GM12878 (cell line): ENCODE data around the gene UBXN11. TPM values are rescaled to one million over a fixed set of nuclear protein-coding genes. Genes with fewer than 3 reads are reported as not detected.

Experiments
- ATAC-seq: fragments of 200-7000 bp; cut with Tn5 transposase; 3 replicates; pipeline ENCODE4 v1.9.1; 2020; ENCODE audit warnings: mild to moderate bottlenecking, moderate library complexity
- BruUV-seq: library from RNA; stranded (reverse); fragments of 400-500 nt; replicated peaks from 2 replicates; lab custom pipeline; 2021; lab: Mats Ljungman, UMichigan
- CTCF ChIA-PET: fragments of 300-600 bp; sonication (Branson Sonifier 250); formaldehyde crosslinking; extraction: SDS; loops from one replicate; lab custom pipeline; 2021; ENCODE audit warnings: inconsistent platforms; lab: Yijun Ruan, JAX
- POLR2A ChIA-PET: fragments of 350-600 bp; formaldehyde crosslinking; extraction: SDS; loops from one replicate; lab custom pipeline; 2021; ENCODE audit warnings: inconsistent platforms; lab: Charles Lee
- RAD21 ChIA-PET: fragments of 300-600 bp; sonication (Branson Sonifier 250); formaldehyde crosslinking; loops from one replicate; lab custom pipeline; 2023; ENCODE audit warnings: antibody characterized with exemption; ENCODE audit not compliant: unreplicated experiment; lab: Charles Lee
- SMC1A ChIA-PET: fragments of 300-600 bp; sonication (Branson Sonifier 250); formaldehyde crosslinking; loops from one replicate; lab custom pipeline; 2023; ENCODE audit not compliant: unreplicated experiment, uncharacterized antibody; lab: Charles Lee
- DNase-seq: peaks from one replicate; pipeline ENCODE4 v3.0.0-alpha.2; 2011; ENCODE audit warnings: low read depth, low spot score
- FAIRE-seq: peaks from 3 replicates; lab custom pipeline; 2011; peaks lifted over from hg19 to GRCh38; lab: Jason Lieb, UNC
- H2AFZ ChIP-seq: 2 replicates; pipeline ENCODE4 v1.6.0; 2011; ENCODE audit warnings: low read depth, low read length, control low read depth; ENCODE audit not compliant: control insufficient read depth
- H3K27ac ChIP-seq: 2 replicates; pipeline ENCODE4 v1.5.1; 2011; ENCODE audit warnings: control low read depth; ENCODE audit not compliant: control insufficient read depth, insufficient read depth
- H3K27me3 ChIP-seq, 2 experiments: replicated peaks in 1 of 2; 2 replicates each; pipeline versions ENCODE4 v1.6.0 to v1.6.1; 2011; ENCODE audit warnings: low read length in 1 of 2; ENCODE audit not compliant: control insufficient read depth in 2 of 2, insufficient read depth in 2 of 2
- H3K36me3 ChIP-seq, 2 experiments: 2 replicates each; pipeline ENCODE4 v1.5.1; 2011; ENCODE audit warnings: low read length in 1 of 2; ENCODE audit not compliant: control insufficient read depth in 2 of 2, insufficient read depth in 2 of 2
- H3K4me1 ChIP-seq: 2 replicates; pipeline ENCODE4 v1.6.1; 2011; ENCODE audit warnings: mild to moderate bottlenecking, low read length, moderate library complexity, mixed read lengths; ENCODE audit not compliant: control insufficient read depth, insufficient read depth
- H3K4me2 ChIP-seq: 2 replicates; pipeline ENCODE4 v1.6.0; 2011; ENCODE audit warnings: control low read depth; ENCODE audit not compliant: control insufficient read depth, insufficient read depth
- H3K4me3 ChIP-seq: fragments of 200-600 bp; sonication (generic); 2 replicates; pipeline ENCODE4 v1.5.1; 2016
- H3K79me2 ChIP-seq: 2 replicates; pipeline ENCODE4 v1.6.0; 2011; ENCODE audit warnings: low read length; ENCODE audit not compliant: control insufficient read depth, insufficient read depth
- H3K9ac ChIP-seq: 2 replicates; pipeline ENCODE4 v1.8.0; 2011; ENCODE audit warnings: low read length, control low read depth, mixed read lengths; ENCODE audit not compliant: control insufficient read depth, insufficient read depth
- H3K9me3 ChIP-seq: replicated peaks from 3 replicates; pipeline ENCODE4 v1.5.1; 2011; ENCODE audit warnings: mild to moderate bottlenecking, low read length; ENCODE audit not compliant: control insufficient read depth, insufficient read depth
- H4K20me1 ChIP-seq: 2 replicates; pipeline ENCODE4 v1.6.0; 2011; ENCODE audit not compliant: control insufficient read depth, insufficient read depth
- BACH1 ChIP-seq: fragments of 450-650 bp; IDR thresholded peaks from 2 replicates; pipeline ENCODE4 v1.6.1; 2017; ENCODE audit warnings: mild to moderate bottlenecking, borderline replicate concordance
- CTCF ChIP-seq, 3 experiments: IDR thresholded peaks in 2 of 3; conservative IDR thresholded peaks in 1 of 3; 2 replicates each; pipeline ENCODE4 v1.5.1; 2011; ENCODE audit warnings: low read depth in 3 of 3, low read length in 3 of 3, mild to moderate bottlenecking in 3 of 3, control low read depth in 2 of 3, moderate library complexity in 2 of 3, inconsistent platforms in 1 of 3, mixed read lengths in 1 of 3; ENCODE audit not compliant: control insufficient read depth in 2 of 3, insufficient read depth in 1 of 3; ENCODE audit errors: extremely low read depth in 1 of 3
- FOS ChIP-seq: IDR thresholded peaks from 3 replicates; pipeline ENCODE4 v1.6.1; 2011; ENCODE audit warnings: borderline replicate concordance; ENCODE audit not compliant: insufficient read length; ENCODE audit errors: extremely low read depth
- GATAD2B ChIP-seq: fragments of 450-650 bp; conservative IDR thresholded peaks from 2 replicates; pipeline ENCODE4 v1.6.1; 2017; ENCODE audit warnings: low read depth, mild to moderate bottlenecking, moderate library complexity
- HDGF ChIP-seq: fragments of 450-650 bp; IDR thresholded peaks from 2 replicates; pipeline ENCODE4 v1.6.1; 2016; ENCODE audit warnings: antibody characterized with exemption
- IRF4 ChIP-seq: IDR thresholded peaks from 2 replicates; pipeline ENCODE4 v1.6.1; 2011; ENCODE audit warnings: low read depth, low read length
- MTA2 ChIP-seq: fragments of 450-650 bp; IDR thresholded peaks from 2 replicates; pipeline ENCODE4 v1.6.1; 2016; ENCODE audit warnings: low read depth, mild to moderate bottlenecking, moderate library complexity
- NFYB ChIP-seq: IDR thresholded peaks from 2 replicates; pipeline ENCODE4 v1.6.1; 2011; ENCODE audit warnings: low read depth, mild to moderate bottlenecking, low read length, improper control_type of control experiment, moderate library complexity; ENCODE audit not compliant: insufficient read depth
- NR2C2 ChIP-seq: IDR thresholded peaks from 2 replicates; pipeline ENCODE4 v1.6.1; 2011; ENCODE audit warnings: borderline replicate concordance, low read depth; ENCODE audit not compliant: control insufficient read depth, insufficient read length
- POLR2AphosphoS2 ChIP-seq: IDR thresholded peaks from 2 replicates; pipeline ENCODE4 v1.6.1; 2011; ENCODE audit warnings: low read depth, mild to moderate bottlenecking, low read length, improper control_type of control experiment, moderate library complexity
- SMAD1 ChIP-seq: fragments of 450-650 bp; IDR thresholded peaks from 2 replicates; pipeline ENCODE4 v1.6.1; 2018; ENCODE audit warnings: mild to moderate bottlenecking, low read depth; ENCODE audit not compliant: partially characterized antibody
- SMAD5 ChIP-seq: IDR thresholded peaks from 2 replicates; pipeline ENCODE4 v1.6.1; 2016; ENCODE audit warnings: antibody characterized with exemption, low read depth
- SPI1 ChIP-seq: IDR thresholded peaks from 2 replicates; pipeline ENCODE4 v1.6.1; 2011; ENCODE audit warnings: low read depth, mild to moderate bottlenecking, low read length, moderate library complexity, borderline replicate concordance; ENCODE audit not compliant: insufficient read depth
- SREBF2 ChIP-seq: IDR thresholded peaks from 2 replicates; pipeline ENCODE4 v1.6.1; 2012; ENCODE audit warnings: mild to moderate bottlenecking, low read length
- YY1 ChIP-seq: IDR thresholded peaks from 2 replicates; pipeline ENCODE4 v1.6.1; 2011; ENCODE audit warnings: low read depth, mild to moderate bottlenecking, low read length
- ZNF274 ChIP-seq: IDR thresholded peaks from one replicate; pipeline ENCODE4 v1.8.0; 2011; ENCODE audit not compliant: insufficient read length, insufficient read depth
- WGBS: methylation state at CpG from one replicate; pipeline ENCODE4 v1.1.6; 2016; ENCODE audit warnings: low lambda C conversion rate; ENCODE audit not compliant: insufficient replicate concordance, insufficient coverage; ENCODE audit errors: missing lambda C conversion rate; 5-methylcytosine and 5-hydroxymethylcytosine counted together
- in situ Hi-C: fragments of 300-500 bp; cut with MboI; formaldehyde crosslinking; loops from 9 replicates; pipeline ENCODE4 v1.14.3; 2018; ENCODE audit warnings: mixed read lengths
- intact Hi-C: fragments of 100-400 bp; cut with micrococcal nuclease; formaldehyde crosslinking; loops from one replicate; pipeline ENCODE4 v1.14.2; 2022; ENCODE audit not compliant: unreplicated experiment
- polyA plus RNA-seq, 11 experiments: library from polyadenylated mRNA; depleted of rRNA in 4 of 11; unstranded in 6 of 11; stranded (reverse) in 5 of 11; fragments of >200 nt; fragmentation: Nextera tagmentation in 4 of 11; fragmentation: Illumina TruSeq in 1 of 11; extraction: Ambion mirVana in 4 of 11; extraction: Trizol in 1 of 11; gene quantifications; 1 replicate in 1 of 11; 2 replicates in 10 of 11; pipeline versions ENCODE4 v1.2.1 to v1.2.3, GENCODE V29; 2011 to 2016; ENCODE audit warnings: inconsistent platforms in 2 of 11, missing spikeins in 2 of 11, low read depth in 1 of 11
- total RNA-seq, 4 experiments: library from RNA; depleted of rRNA in 3 of 4; stranded (reverse); fragments of >200 nt in 3 of 4; fragmentation: Illumina TruSeq in 1 of 4; extraction: Trizol in 1 of 4; gene quantifications; 2 replicates each; pipeline versions ENCODE4 v1.2.1 to v1.2.3, GENCODE V29; 2013 to 2021
- TF ChIP-seq, protein P1 (sequence below): fragments of 450-650 bp; formaldehyde crosslinking; IDR thresholded peaks from 2 replicates; pipeline ENCODE4 v1.5.0; 2022; ENCODE audit warnings: mild to moderate bottlenecking, missing genetic modification characterization

UBXN11 gene
- total and polyA plus RNA-seq, 10 of the 15 experiments (the other 5 are each of a cell fraction or from before 2014, with no cell fraction given): 0.32 to 34.4 (median 9.6) TPM

GRCh38 chr1:26279456-26280332 is 26.7 kb downstream of the UBXN11 start, which contains the start of gene SH3BGRL3:
SH3BGRL3 (plus strand) TSS chr1:26280086; CDS start chr1:26280156, 70 bp downstream.
- Histone ChIP-seq H3K36me3 (peaks cover 14 to 19% of the 10 kb centered on the region in 2 experiments), H3K27ac (peak within 1 kb of the TSS; percentile 87), H3K9me3 (no peaks in the 10 kb centered on the region), H3K9ac (peak within 1 kb of the TSS; percentile 91), H3K4me3 (peak within 1 kb of the TSS; percentile 88), H3K79me2 (peaks cover 26% of the 10 kb centered on the region), H3K4me2 (peak within 1 kb of the TSS; percentile 98), H2AFZ (peak within 1 kb of the TSS; percentile 92), H3K27me3 (no peaks in the 10 kb centered on the region), H4K20me1 (no peaks in the 10 kb centered on the region), H3K4me1 (peaks cover 53% of the 10 kb centered on the region)
- BruUV-seq: no TSS peak
- ChIA-PET CTCF (interaction anchor here (0.6 to 18.0 kb wide), 13 partner anchors 9 to 162 kb away, joined by 3 to 879 read pairs (median 5); partner anchors contain the start of genes CD52, CEP85 and ZNF593), RAD21 (interaction anchor here (0.7 to 8.9 kb wide), 8 partner anchors 9 to 137 kb away, joined by 3 to 113 read pairs (median 4); partner anchors contain the start of genes CD52 and ZNF593), SMC1A (interaction anchor here (0.6 to 9.1 kb wide), 7 partner anchors 9 to 243 kb away, joined by 3 to 119 read pairs (median 4); partner anchors contain the start of genes CD52 and ZNF593OS), POLR2A (interaction anchor here (1.1 to 3.5 kb wide), 5 partner anchors 9 to 99 kb away, joined by 3 to 31 read pairs (median 5); partner anchors contain the start of gene CD52)
- DNase-seq (no peak), FAIRE-seq (no peak), ATAC-seq (peak; percentile 92)
- WGBS: 1% methylated on average over 59 of the region's 66 CpGs
- intact Hi-C loops (no loop called here), in situ Hi-C loops (no loop called here)
- 0 out of 2 replicates have a peak, but pooled peaks have one; percentile 6 for TF ChIP-seq YY1
- TF ChIP-seq ZNF274: no peak
- TF ChIP-seq, protein P1, sequence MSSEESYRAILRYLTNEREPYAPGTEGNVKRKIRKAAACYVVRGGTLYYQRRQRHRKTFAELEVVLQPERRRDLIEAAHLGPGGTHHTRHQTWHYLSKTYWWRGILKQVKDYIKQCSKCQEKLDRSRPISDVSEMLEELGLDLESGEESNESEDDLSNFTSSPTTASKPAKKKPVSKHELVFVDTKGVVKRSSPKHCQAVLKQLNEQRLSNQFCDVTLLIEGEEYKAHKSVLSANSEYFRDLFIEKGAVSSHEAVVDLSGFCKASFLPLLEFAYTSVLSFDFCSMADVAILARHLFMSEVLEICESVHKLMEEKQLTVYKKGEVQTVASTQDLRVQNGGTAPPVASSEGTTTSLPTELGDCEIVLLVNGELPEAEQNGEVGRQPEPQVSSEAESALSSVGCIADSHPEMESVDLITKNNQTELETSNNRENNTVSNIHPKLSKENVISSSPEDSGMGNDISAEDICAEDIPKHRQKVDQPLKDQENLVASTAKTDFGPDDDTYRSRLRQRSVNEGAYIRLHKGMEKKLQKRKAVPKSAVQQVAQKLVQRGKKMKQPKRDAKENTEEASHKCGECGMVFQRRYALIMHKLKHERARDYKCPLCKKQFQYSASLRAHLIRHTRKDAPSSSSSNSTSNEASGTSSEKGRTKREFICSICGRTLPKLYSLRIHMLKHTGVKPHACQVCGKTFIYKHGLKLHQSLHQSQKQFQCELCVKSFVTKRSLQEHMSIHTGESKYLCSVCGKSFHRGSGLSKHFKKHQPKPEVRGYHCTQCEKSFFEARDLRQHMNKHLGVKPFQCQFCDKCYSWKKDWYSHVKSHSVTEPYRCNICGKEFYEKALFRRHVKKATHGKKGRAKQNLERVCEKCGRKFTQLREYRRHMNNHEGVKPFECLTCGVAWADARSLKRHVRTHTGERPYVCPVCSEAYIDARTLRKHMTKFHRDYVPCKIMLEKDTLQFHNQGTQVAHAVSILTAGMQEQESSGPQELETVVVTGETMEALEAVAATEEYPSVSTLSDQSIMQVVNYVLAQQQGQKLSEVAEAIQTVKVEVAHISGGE (CRISPR knock-in tag): no peak
- no peak for TF ChIP-seq SMAD1
- TF ChIP-seq BACH1: peak; percentile 85
- TF ChIP-seq GATAD2B: peak; percentile 77
- TF ChIP-seq SPI1: no peak
- TF ChIP-seq FOS: no peak
- TF ChIP-seq MTA2: no peak
- peak; percentile 77; the same call in 1 of the 2 replicates for TF ChIP-seq SMAD5
- peak; percentile 22 to 47 (median 41); a peak in 4 of 6 replicates for TF ChIP-seq CTCF (IDR thresholded peaks at IDR 0.05 in 2 of 3, conservative IDR thresholded peaks at IDR 0.05 in 1 of 3; ENCODE audit: control insufficient read depth in 2 of 3, extremely low read depth in 1 of 3, insufficient read depth in 1 of 3, low read depth in 3 of 3, low read length in 3 of 3)
- no peak for TF ChIP-seq NR2C2
- no peak for TF ChIP-seq SREBF2
- TF ChIP-seq HDGF: no peak
- 0 out of 2 replicates have a peak, but pooled peaks have one; percentile 88 for TF ChIP-seq POLR2AphosphoS2
- TF ChIP-seq IRF4: no peak
- peak; percentile 80; the same call in 1 of the 2 replicates for TF ChIP-seq NFYB
